ENCODE data around the gene NPW.

The NPW gene

GRCh38 chr16:2019518-2019920, at the start of gene NPW:
NPW (plus strand) TSS chr16:2019785.
- no peak for DNase-seq (ENCODE audit: low read depth)

- DNase-seq (ENCODE audit: low read depth) = peak; percentile 94
Observed at GRCh38 chr16:1971796-1972489, 47.6 kb upstream of the NPW start, which contains the start of gene TBL3. TBL3 (plus strand) TSS chr16:1972053; CDS start chr16:1972165, 112 bp downstream.

GRCh38 chr16:1972490-1972877, 47.1 kb upstream of the NPW start:
- no peak for DNase-seq (ENCODE audit: low read depth)

- DNase-seq (ENCODE audit: low read depth) = no peak
Observed at GRCh38 chr16:1973461-1974156, 46.0 kb upstream of the NPW start.

GRCh38 chr16:1974157-1975070, 45.2 kb upstream of the NPW start:
- DNase-seq (ENCODE audit: low read depth) = no peak

GRCh38 chr16:1975432-1976215, 44.0 kb upstream of the NPW start:
- no peak for DNase-seq (ENCODE audit: low read depth)

- no peak for DNase-seq (ENCODE audit: low read depth)
Observed at GRCh38 chr16:1976216-1976520, 43.4 kb upstream of the NPW start.

- DNase-seq (ENCODE audit: low read depth) = no peak
Observed at GRCh38 chr16:1976951-1977874, 42.4 kb upstream of the NPW start.

- DNase-seq (ENCODE audit: low read depth) = no peak
Observed at GRCh38 chr16:1977875-1978268, 41.7 kb upstream of the NPW start.

- no peak for DNase-seq (ENCODE audit: low read depth)
Observed at GRCh38 chr16:1978476-1979120, 41.0 kb upstream of the NPW start.

- no peak for DNase-seq (ENCODE audit: low read depth)
Observed at GRCh38 chr16:1979271-1980029, 40.1 kb upstream of the NPW start.

GRCh38 chr16:1980030-1980769, 39.4 kb upstream of the NPW start:
- DNase-seq (ENCODE audit: low read depth) = no peak

GRCh38 chr16:1980770-1981087, 38.9 kb upstream of the NPW start:
- DNase-seq (ENCODE audit: low read depth) = no peak

GRCh38 chr16:1981398-1981836, 38.2 kb upstream of the NPW start, which contains the start of gene NOXO1:
NOXO1 (minus strand) TSS chr16:1981469; CDS start chr16:1981179, 290 bp downstream.
- DNase-seq (ENCODE audit: low read depth) = no peak

GRCh38 chr16:1982013-1982433, 37.6 kb upstream of the NPW start:
- DNase-seq (ENCODE audit: low read depth) = no peak

- DNase-seq (ENCODE audit: low read depth) = no peak
Observed at GRCh38 chr16:1982991-1983543, 36.5 kb upstream of the NPW start.

- peak; percentile 92 for DNase-seq (ENCODE audit: low read depth)
Observed at GRCh38 chr16:1983544-1984346, 35.8 kb upstream of the NPW start, which contains the start of gene GFER. GFER (plus strand) TSS chr16:1984193; CDS start chr16:1984219, 26 bp downstream.

All from EH (cell line).